GM23338 (cell line): ENCODE measurements around the gene ZNF805.

ENCODE experiments used
- CTCF ChIP-seq, 2 experiments: fragments of 200-600 bp in 1 of 2; sonication (generic) in 1 of 2; conservative IDR thresholded peaks; 2 replicates each; pipeline versions ENCODE4 v1.5.1 to v1.6.1; 2016 to 2017; ENCODE audit warnings: antibody characterized with exemption in 2 of 2, low read depth in 2 of 2, mild to moderate bottlenecking in 2 of 2, moderate library complexity in 1 of 2
- EZH2phosphoT487 ChIP-seq: fragments of 200-600 bp; sonication (generic); IDR thresholded peaks from one replicate; pipeline ENCODE4 v1.8.1; 2018; ENCODE audit warnings: antibody characterized with exemption; ENCODE audit not compliant: unreplicated experiment
- POLR2AphosphoS5 ChIP-seq: IDR thresholded peaks from 2 replicates; pipeline ENCODE4 v1.6.1; 2016; ENCODE audit warnings: antibody characterized with exemption, low read depth
- TF ChIP-seq, protein P1 (sequence below): IDR thresholded peaks from 2 replicates; pipeline ENCODE4 v1.6.1; 2016; ENCODE audit warnings: antibody characterized with exemption

GRCh38 chr19:57248646-57249045 lies 8.2 kb downstream of the ZNF805 start:
- TF ChIP-seq CTCF (conservative IDR thresholded peaks at IDR 0.05; ENCODE audit: low read depth in 2 of 2): no peak
- TF ChIP-seq, protein P1, sequence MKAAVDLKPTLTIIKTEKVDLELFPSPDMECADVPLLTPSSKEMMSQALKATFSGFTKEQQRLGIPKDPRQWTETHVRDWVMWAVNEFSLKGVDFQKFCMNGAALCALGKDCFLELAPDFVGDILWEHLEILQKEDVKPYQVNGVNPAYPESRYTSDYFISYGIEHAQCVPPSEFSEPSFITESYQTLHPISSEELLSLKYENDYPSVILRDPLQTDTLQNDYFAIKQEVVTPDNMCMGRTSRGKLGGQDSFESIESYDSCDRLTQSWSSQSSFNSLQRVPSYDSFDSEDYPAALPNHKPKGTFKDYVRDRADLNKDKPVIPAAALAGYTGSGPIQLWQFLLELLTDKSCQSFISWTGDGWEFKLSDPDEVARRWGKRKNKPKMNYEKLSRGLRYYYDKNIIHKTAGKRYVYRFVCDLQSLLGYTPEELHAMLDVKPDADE: no peak
- TF ChIP-seq POLR2AphosphoS5: no peak
- TF ChIP-seq EZH2phosphoT487: no peak
